GM12891 (cell line): ENCODE measurements around the gene CERCAM.
A peak's percentile ranks its signal among the peaks of the same experiment; 100 is the strongest.
"Not testable (repeated sequence)": the region's sequence is repeated elsewhere in the genome, so short reads cannot be mapped to it uniquely, and the experiment has no call there.

Experiments
- DNase-seq: peaks from one replicate; pipeline ENCODE4 v3.0.0; 2011; ENCODE audit warnings: low spot score; ENCODE audit not compliant: insufficient read length
- FAIRE-seq: peaks from 2 replicates; lab custom pipeline; 2011; peaks lifted over from hg19 to GRCh38; lab: Jason Lieb, UNC
- PAX5 ChIP-seq: IDR thresholded peaks from 2 replicates; pipeline ENCODE4 v1.6.1; 2011; ENCODE audit warnings: low read length, moderate library complexity, mild to moderate bottlenecking; ENCODE audit not compliant: insufficient read depth, severe bottlenecking
- POLR2A ChIP-seq: IDR thresholded peaks from 2 replicates; pipeline ENCODE4 v1.6.1; 2011; ENCODE audit warnings: low read depth, low read length, control low read depth
- POLR2AphosphoS5 ChIP-seq: IDR thresholded peaks from 2 replicates; pipeline ENCODE4 v1.6.1; 2011; ENCODE audit warnings: low read depth, low read length, control low read depth
- POU2F2 ChIP-seq: IDR thresholded peaks from 2 replicates; pipeline ENCODE4 v1.6.1; 2011; ENCODE audit warnings: low read depth, mild to moderate bottlenecking, control low read depth, low read length, moderate library complexity
- SPI1 ChIP-seq: IDR thresholded peaks from 2 replicates; pipeline ENCODE4 v1.6.1; 2011; ENCODE audit warnings: low read depth, low read length, control low read depth
- TAF1 ChIP-seq: IDR thresholded peaks from 2 replicates; pipeline ENCODE4 v1.6.1; 2011; ENCODE audit warnings: low read depth, low read length, control low read depth

CERCAM gene

DNA sequence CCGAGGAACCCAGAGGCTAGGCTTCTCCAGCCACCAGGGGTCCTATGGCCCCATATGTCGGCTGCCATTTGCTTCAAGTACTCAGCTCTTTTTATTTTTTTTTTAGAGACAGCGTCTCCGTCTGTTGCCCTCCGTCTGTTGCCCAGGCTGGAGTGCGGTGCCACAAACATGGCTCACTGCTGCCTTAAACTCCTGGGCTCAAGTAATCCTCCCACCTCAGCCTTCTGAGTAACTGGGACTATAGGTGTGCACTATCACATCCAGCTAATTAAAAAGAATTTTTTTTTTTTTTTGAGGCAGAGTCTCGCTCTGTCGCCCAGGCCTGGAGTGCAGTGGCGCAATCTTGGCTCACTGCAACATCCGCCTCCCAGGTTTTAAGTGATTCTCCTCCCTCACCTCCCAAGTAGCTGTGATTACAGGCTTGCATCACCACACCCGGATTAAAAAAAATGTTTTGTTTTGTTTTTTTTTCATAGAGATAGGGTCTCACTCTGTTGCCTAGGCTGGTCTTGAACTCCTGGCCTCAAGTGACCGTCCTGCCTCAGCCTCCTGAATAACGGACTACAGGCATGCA lies 8.9 kb downstream of the CERCAM start:
- DNase-seq (no peak), FAIRE-seq (no peak)
- no peak for TF ChIP-seq SPI1
- TF ChIP-seq POLR2A = no peak
- TF ChIP-seq TAF1 = no peak
- no peak for TF ChIP-seq POU2F2
- TF ChIP-seq POLR2AphosphoS5 = no peak
- TF ChIP-seq PAX5 = no peak

DNA sequence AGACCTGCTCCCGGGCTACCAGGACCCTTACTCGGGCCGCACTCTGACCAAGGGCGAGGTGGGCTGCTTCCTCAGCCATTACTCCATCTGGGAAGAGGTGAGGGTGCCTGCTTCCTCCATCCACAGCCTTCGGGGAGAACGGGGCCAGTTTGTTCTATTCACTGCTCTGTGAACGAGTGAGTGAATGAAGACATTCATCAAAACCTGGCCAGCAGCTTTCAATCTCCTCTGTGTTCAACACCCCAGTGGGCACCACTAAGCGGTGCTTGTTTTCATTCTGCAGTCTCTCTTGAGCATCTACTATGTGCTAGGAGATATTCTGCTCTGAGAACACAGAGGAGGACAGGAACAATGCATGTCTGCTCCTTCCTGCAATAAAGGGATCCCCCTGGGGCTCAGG lies 10.6 kb downstream of the CERCAM start:
- DNase-seq (no peak), FAIRE-seq (no peak)
- TF ChIP-seq SPI1 (no peak), POLR2AphosphoS5 (no peak), POLR2A (no peak), TAF1 (no peak), POU2F2 (no peak)

DNA sequence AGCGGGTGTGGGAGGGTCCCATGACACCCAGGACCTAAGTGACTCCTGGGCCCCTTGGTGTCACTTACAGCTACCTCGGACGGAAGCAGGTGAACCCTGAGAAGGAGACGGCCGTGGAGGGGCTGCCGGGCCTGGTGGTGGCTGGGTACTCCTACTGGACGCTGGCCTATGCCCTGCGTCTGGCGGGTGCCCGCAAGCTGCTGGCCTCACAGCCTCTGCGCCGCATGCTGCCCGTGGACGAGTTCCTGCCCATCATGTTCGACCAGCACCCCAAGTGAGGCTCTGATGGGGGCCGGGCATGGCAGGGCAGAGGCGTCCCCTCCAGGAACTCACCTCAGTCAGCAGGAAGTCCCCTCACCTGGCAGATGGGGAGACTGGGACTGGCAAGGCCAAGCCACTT lies 13.7 kb downstream of the CERCAM start:
- DNase-seq = no peak
- TF ChIP-seq SPI1 = no peak
- no peak for TF ChIP-seq TAF1
- no peak for TF ChIP-seq POLR2AphosphoS5
- no peak for TF ChIP-seq PAX5
- no peak for TF ChIP-seq POLR2A
- no peak for TF ChIP-seq POU2F2
- no peak for FAIRE-seq

DNA sequence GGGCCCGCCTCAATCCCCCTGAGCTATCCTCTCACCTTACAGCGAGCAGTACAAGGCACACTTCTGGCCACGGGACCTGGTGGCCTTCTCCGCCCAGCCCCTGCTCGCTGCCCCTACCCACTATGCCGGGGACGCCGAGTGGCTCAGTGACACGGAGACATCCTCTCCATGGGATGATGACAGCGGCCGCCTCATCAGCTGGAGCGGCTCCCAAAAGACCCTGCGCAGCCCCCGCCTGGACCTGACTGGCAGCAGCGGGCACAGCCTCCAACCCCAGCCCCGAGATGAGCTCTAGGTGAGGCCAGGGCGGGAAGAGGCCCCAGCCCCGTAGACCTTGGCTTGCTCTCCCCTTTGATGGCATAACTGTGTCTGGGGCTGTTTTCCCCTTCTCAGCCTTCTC lies 15.0 kb downstream of the CERCAM start:
- TF ChIP-seq POU2F2 (no peak), POLR2A (no peak), POLR2AphosphoS5 (no peak), PAX5 (no peak), SPI1 (no peak), TAF1 (no peak)
- FAIRE-seq = no peak
- DNase-seq = no peak

DNA sequence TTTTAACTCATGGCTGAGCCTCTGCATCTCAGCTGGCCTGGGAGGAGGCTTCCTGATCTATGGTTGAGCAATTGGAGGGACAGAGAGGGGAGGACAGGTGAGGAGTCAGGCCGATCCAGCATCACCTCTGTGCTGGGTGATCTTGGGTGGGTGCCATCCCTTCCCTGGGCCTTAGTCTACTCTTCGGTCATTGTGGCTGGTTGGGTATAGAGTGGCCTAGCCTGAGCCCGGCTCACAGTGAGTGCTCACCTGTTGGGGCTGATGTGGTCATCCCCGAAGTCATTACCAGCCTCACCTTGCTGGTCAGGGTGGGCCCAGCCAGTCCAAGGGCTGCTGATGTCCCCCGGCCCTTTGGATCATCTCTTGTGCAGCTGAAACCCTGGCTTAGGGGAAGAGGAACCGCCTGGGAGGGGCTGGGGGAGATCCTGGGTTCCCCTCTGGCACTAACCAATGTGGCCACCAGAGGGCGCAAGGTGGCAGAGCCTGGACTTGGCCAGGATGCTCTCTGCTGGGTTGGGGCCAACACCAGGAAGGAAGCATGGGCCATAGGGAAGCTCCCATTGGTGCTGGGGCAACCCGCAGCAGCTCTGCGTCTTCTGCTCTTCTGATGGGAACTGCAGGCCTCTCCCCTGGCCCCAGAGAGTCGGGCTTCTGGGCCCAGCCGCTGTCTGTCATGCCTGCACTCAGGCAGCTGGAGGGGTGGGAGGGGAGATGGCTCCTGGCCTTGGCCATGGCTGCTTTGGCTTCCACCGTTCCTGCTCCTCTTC lies 17.9 kb downstream of the CERCAM start:
- FAIRE-seq = peak; percentile 91
- DNase-seq = peak; percentile 86
- TF ChIP-seq POLR2A (no peak), SPI1 (peak; percentile 59), POLR2AphosphoS5 (no peak), POU2F2 (no peak), TAF1 (no peak), PAX5 (no peak)

DNA sequence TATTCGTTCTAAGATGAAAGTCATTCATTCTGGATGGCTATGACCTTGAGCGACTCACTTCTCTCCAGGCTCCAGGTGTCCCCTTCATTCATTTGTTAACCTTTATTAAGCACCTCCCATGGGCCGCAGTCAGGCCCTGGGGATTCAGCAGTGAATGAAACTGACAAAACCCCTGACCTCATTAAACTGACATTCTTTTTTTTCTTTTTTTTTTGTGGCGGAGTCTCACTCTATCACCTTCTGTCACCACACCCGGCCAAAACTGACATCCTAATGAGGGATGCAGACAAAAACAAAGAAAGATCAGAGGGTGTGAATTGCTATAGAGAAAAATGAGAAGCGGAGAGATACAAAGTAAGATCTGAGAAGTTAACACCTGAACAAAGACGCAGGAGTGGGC lies 18.6 kb downstream of the CERCAM start:
- no peak for TF ChIP-seq PAX5
- no peak for TF ChIP-seq POU2F2
- no peak for TF ChIP-seq POLR2AphosphoS5
- no peak for TF ChIP-seq SPI1
- no peak for TF ChIP-seq POLR2A
- TF ChIP-seq TAF1 = no peak
- no peak for DNase-seq
- FAIRE-seq = no peak

DNA sequence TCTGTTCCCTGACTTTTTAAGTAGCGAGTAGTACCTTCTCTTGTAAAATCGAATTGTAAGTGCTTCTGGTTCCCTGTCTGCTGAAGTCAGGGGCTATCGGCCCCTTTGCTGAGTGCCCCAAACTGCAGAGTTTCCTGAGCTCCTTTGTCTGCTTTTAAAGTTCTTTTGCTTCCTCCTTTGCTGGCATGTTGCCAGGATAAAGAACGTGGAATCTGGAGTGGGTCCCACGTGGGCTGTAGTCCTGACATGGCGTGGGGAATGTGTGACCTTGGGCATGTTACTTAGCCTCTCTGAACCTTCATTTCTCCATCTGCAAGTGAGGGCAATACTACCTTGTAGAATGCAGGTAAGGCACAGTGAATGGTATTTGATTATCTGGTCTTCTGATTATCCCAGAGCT lies 21.5 kb downstream of the CERCAM start:
- TF ChIP-seq TAF1 (no peak), POU2F2 (no peak), POLR2A (no peak), POLR2AphosphoS5 (no peak), SPI1 (no peak), PAX5 (no peak)
- FAIRE-seq = no peak
- no peak for DNase-seq

DNA sequence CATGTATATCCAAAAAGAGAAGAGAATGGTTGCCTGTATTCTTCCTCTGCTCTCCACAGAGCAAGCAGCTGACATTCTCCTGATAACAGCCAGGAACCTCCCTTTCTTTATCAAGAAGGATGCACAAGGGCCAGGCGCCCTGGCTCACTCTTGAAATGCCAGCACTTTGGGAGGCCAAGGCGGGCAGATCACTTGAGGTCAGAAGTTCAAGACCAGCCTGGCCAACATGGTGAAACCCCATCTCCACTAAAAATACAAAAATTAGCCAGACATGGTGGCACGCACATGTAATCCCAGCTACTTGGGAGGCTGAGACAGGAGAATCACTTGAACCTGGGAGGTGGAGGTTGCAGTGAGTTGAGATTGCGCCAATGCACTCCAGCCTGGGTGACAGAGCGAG lies 25.8 kb downstream of the CERCAM start:
- DNase-seq, FAIRE-seq: not testable (repeated sequence)

DNA sequence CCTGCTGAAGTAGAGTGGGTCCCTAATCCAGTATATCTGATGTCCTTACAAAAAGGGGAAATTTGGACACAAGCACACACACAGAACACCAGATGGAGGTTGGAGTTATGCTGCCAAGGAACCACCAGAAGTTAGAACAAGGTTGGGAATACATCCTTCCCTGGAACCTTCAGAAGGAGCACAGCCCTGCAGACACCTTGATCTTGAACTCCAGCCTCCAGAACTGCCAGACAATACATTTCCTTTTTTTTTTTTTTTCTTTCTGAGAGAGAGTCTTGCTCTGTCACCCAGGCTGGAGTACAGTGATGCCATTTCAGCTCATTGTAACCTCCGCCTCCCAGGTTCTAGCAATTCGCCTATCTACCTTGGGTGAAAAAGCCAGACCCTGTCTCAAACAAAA lies 28.1 kb downstream of the CERCAM start:
- FAIRE-seq (no peak), DNase-seq (no peak)
- no peak for TF ChIP-seq PAX5
- no peak for TF ChIP-seq POLR2A
- no peak for TF ChIP-seq SPI1
- TF ChIP-seq POU2F2 = no peak
- TF ChIP-seq POLR2AphosphoS5 = no peak
- TF ChIP-seq TAF1 = no peak
